SK-N-MC (cell line): ENCODE results near the gene RFX8.

ENCODE experiments used
- EZH2 ChIP-seq: fragments of 200-600 bp; sonication (generic); IDR thresholded peaks from one replicate; pipeline ENCODE4 v1.6.1; 2017; ENCODE audit warnings: antibody characterized with exemption
- FOXP2 ChIP-seq: optimal IDR thresholded peaks from 2 replicates; pipeline ENCODE3; 2011; ENCODE audit warnings: mild to moderate bottlenecking, moderate library complexity; ENCODE audit not compliant: insufficient read depth; ENCODE audit errors: extremely low read length, control extremely low read depth
- POLR2AphosphoS5 ChIP-seq: IDR thresholded peaks from 2 replicates; pipeline ENCODE4 v1.6.1; 2012; ENCODE audit warnings: mild to moderate bottlenecking, low read depth, low read length, borderline replicate concordance

DNA sequence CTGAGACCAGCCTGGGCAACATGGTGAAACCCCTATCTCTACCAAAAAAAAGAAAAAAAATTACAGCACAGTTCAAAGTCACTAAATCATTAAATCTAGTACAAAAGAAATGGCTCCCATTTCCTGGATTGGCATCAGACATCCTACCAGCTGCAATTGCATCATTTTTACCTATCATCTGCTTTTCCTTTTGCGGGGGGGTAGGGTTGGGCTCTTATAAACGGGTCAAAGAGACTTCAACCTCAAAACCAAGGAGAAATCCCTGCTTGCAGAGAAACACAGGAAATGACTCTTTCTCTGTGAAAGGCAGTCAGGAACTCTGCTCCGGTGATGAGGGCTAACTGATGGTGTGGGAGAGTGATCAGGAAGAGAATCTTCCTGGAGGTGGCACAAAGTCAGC is 45.3 kb upstream of the RFX8 start:
- TF ChIP-seq FOXP2 = no peak
- TF ChIP-seq EZH2 = no peak
- no peak for TF ChIP-seq POLR2AphosphoS5
